HL-60/S4 (cell line): Measurements from ENCODE around the gene KIAA1671.

Experiments
- in situ Hi-C: fragments of 300-500 bp; cut with MboI; formaldehyde crosslinking; loops from 2 replicates; pipeline ENCODE4 v1.14.3; 2022; ENCODE audit warnings: low sequenced_read_pairs

Gene KIAA1671

DNA sequence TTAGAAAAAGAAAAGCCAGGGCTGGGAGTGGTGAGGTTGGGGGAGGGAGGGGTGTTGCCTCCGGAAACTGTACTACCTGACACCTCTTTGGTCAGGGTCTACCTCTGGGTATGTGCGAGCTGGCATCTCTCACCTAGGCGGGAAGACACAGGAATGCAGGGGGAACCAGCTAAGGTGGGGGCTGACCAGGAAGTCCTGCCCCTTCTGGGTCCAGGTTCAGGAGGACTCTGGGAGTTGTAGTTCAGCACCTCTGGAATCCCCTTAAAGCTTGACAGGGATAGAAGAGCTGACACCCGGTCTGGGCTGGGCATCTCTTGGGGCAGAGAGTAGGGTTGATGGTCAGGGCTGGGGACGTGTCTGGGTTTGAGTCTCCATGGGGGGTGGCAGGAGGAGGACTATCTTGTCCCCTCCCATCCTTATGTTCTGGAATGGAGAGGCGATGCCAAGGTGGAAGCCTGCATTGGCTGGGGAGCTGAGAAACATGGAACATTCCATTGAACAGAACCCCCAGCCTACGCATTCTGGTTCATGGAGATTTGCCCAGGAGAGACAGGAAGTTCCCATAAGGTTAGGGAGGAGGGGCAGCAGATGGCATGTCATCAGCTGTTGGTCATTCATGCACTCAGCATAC is 2.1 kb upstream of the KIAA1671 start:
- in situ Hi-C loops: no loop called here

DNA sequence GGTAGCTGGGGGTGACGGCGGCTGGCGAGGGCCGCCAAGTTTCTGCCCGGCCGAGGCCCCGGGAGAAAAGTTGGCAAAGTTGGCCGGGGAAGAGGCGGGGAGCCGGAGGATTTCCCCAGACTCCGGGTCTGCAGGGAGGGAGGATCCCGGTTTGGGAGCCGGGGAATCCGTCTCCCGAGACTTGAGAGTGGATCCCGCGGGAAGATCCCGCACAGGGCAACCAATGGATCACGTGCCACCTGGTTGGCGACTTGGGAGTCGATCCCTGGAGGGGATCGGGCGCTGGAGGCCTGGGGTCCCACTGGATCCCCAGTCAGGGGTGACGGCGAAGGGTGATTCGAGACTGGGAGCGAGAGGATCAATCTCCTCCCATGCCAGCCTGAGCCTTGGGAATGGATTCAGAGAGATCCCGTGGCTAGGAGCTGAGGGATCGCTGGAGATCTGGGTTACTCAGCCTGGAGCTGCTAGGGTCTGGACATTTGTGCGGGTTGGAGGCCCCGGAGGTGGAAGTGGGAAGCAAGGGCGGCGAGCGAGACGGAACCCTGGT is 394 bp downstream of the KIAA1671 start:
- in situ Hi-C loops: no loop called here

DNA sequence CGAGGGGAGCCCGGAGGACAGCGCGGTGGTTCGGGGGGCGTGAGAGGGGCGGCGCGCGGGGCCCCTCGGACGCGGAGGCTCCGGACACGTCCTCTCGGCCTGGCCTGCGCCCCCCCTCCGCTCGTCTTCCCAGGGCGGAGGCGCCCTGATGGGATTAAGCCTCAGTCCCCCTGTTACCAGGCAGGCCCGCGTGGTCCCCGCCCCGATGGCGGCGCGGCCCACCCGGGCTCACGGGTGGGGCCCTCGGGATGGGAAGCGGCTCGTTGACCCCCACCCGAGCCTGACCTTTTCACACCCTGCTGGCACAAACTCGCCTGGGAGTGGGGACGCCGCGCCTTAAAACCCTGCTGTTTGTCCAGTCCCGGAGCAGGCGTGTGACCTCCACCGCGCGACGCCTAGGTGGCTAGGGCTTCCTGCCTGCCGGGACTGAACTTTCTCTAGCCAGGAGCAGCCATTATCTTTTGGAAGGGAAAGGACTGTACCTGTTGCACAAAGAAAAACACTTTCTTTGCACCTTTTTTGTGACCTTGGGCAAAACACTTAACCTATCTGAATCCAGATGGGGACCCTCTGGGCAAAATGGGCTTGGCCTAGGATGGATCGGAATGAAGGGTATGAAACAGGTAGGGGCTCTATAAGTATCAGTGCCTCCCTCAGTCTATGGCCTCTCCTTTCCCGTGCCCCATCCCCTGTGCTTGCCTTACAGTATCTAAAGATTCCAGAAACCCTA is 1.0 kb downstream of the KIAA1671 start:
- in situ Hi-C loops: no loop called here

DNA sequence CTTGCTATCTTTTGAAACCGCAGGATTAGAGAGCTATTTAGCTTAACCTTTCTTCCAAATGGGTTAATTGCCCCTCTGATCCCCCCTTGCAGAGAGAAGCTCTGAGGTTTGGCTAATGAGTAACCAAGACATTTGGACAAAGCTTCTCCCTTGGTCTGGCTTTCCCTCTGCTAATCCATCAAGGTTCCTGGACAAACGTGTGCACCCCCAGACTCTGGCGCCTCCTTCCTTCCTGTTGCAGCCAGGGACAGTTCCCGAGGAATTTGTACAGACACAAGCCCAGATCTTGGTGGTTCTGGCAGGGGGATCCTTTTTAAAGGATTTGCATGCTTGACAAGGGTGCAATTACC is 1.6 kb downstream of the KIAA1671 start:
- in situ Hi-C loops: no loop called here

DNA sequence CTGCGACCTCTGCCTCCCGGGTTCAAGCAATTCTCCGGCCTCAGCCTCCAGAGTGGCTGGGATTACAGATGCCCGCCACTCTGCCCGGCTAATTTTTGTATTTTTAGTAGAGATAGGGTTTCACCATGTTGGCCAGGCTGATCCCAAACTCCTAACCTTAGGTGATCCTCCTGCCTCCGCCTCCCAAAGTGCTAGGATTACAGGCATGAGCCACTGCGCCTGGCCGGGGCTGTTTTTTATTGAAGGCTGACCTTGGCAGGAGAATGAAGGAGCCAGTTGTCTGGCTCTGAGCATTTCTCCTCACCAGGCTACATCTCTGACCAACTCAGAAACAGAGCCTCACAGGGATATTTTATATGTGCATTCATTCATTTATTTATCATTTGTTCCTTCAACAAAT is 2.3 kb downstream of the KIAA1671 start:
- in situ Hi-C loops: no loop called here

DNA sequence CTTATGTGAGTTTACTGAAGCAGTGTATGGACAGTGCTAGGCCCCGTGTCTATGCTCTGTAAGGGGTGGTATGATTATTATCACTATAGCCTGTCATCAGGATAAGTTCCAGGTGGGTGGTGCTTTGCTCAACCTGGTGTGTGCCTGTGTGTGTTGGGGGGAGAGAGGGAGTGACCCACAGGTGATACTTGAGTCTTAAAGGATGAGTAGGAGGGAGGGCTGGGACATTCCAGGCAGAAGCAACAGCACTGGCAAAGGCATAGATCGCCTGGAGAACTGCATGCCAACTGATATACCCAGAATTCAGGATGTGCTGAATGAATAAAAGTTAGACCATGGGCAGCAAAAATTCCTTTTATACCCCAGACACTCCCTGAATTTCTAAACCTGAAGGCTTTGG is 4.5 kb downstream of the KIAA1671 start:
- in situ Hi-C loops: no loop called here

DNA sequence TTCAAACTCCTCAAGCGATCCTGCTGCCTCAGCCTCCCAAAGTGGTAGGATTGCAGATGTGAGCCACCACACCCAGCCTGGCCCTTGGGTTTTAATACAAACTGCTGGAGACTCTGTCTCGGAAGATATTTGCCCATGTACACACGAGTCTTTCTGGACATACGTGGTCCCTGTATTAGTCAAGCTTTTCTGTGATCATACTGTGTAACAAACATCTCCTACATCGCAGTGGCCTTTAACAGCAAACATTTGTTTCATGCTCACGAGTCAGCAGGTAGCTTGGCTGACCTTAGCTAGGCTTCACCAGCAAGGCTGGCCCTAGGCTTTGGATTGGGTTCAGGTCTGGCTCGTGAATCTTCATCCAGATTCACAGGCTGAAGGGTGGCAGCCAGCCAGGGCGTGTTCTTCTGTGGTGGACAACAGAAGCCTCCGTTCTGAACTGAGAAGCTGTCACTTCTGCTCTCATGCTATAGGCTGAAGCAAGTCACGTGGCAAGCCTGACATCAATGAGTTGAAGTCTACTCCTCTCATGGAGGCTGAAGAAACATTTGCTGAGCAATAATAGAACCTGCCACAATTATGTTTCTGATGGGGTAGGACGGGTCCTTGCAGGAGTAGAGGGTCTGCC is 8.8 kb downstream of the KIAA1671 start:
- in situ Hi-C loops: no loop called here

DNA sequence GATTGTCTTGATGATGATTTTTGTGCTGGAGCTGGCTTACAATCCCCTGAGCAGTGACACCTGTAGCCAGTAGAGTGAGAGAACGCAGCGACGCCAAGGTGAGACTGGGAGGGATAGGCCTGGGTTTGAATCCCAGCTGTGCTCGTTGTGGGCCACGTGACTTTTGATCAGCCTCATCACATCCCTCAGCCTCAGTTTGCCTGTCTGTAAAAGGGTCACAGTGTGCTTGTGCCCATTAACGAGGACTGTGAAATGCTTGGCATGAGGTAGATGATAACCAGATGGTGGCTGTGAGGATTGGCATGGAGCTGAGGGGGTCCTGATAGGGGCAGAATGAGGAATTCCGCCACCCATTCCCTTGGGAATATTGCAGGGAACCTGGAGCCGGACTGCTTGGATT is 9.6 kb downstream of the KIAA1671 start:
- in situ Hi-C loops: no loop called here

DNA sequence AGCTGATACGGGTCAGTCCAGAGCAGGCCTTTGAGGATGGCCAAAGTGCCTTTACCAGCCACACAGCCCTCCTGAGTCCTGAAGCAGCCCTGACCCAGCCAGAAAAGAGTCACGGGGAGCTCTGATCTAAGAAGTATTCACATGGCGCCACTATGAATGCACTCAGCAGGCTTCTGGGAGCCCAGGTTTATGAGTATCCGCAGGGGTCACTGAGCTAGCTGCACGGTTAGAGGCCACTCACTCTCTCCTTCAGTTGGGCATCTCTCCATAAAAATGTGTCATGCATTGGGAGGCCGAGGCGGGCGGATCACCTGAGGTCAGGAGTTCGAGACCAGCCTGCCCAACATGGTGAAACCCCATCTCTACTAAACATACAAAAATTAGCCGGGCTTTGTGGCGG is 10.3 kb downstream of the KIAA1671 start:
- in situ Hi-C loops: no loop called here

DNA sequence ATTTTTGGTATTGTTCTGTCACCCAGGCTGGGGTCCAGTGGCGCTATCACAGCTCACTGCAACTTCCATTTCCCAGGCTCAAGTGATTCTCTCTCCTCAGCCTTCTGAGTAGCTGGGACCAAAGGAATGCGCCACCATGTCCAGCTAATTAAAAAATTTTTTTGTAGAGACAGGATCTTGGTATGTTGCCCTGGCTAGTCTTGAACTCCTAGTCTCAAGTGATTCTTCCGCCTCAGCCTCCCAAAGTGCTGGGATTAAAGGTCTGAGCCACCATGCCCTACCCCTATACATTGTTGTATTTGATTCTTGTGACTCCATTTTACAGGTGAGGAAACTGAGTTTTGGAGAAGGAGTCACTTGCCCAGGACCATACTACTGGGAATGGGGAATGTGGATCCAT is 11.9 kb downstream of the KIAA1671 start:
- in situ Hi-C loops: no loop called here

DNA sequence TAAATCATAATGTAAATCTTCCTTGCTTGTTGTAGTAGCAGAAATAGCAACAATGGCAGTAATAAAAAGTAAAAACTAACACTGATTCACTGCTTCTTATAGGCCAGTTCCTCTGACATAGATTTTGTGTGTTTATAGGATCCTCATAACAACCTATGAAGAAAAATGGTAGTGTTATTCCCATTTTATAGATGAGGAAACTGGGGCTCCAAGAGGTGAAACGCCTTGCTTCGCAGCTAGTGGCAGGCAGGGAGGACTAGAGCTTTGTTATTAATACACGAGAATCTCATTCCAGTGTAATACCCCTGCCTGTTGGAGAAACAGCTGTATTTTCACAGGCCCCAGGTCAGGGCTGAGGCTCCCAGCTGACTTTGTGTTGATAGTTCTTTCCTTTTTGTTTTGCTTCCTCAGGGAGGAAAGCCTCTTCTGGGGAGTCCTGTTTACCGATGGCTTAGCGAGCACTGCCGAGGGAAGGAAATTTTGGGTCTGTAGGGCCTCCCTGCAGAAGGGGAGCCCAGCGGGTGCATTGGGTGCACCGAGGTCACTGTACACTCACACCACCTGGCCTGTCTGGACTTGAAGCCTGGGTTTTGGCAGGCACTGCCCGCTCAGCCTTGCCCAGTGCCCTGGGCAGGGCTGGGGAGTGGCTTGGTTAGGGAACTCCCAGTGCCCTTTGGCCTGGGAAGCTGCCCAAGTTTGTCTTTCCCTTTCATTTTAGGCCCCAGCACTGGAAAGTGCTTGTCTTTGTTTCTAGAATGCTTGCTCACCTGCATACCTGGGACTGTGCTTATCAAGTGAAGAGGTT is 13.5 kb downstream of the KIAA1671 start:
- in situ Hi-C loops: no loop called here

DNA sequence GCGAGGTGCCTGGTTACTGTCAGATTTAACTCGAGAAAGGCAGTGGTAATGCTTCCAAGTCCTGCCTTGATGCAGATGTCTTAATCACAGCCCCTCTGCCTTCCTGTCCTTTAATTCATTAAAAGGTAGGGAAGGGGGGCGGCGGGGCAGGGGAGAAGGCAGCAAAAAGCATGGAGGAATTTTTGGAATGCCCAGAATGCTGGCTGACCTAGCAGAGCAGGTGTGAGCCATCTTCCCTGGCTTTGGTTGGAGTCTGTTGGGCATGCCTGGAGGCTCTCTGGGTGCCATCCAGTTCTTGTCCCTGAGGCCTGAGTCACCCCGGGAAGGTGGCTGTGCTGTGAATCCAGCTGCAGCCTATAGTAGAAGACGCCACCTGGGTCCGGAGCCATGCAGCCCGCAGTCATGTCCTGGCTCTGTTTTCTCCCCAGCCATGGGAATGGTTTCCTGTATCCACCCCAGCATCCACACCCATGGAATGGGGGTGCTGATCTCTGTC is 15.6 kb downstream of the KIAA1671 start:
- in situ Hi-C loops: no loop called here

DNA sequence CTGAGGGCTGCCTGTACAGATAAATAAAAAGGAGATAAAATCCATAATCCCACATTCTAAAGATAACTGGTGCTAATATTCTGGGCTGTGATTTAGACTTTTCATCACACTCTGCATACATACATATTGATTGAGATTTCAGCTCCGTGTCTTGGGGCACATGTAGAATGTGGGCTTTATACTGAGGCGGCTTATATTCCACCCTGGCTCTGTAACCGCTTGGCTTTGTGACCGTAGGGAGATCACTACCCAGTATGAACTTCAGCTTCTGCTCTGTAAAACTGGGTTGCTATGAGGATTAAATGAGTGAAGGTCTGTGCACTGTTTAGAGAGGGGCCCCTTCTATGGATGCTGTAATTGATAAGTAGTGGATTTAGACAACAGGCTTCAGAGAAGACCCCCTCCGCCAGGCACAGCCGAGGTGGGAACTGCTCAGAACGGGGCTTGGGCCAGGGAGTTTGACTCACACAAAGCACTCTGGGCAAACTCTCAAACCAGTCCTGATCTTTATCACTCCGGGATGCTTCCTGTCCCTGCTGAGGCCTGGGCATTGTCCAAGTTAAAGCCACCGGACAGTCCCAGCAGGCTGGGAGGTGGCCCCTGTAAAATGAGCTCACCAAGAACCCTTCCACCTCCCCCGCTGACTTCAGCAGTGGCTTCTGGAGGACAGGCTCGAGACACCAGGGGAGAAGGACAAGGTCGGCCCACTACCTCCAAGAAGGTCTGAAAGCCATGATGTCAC is 17.2 kb downstream of the KIAA1671 start:
- in situ Hi-C loops: no loop called here

DNA sequence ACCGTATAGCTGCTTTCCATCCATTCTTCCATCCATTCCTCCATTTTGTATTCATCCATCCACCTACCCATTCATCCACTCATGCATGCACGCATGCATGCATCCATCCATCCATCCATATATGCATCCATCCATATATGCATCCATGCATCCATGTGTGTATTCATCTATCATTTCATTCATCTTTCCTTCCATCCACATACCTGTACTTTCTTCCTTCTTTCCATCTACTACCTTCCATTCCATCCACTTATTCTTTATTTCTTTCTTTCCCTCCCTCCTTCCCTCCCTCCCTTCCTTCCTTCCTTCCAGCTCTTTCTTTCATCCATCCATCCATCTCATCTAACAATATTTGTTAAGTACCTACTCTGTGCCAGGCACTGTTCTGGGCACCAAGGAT is 19.9 kb downstream of the KIAA1671 start:
- in situ Hi-C loops: no loop called here

DNA sequence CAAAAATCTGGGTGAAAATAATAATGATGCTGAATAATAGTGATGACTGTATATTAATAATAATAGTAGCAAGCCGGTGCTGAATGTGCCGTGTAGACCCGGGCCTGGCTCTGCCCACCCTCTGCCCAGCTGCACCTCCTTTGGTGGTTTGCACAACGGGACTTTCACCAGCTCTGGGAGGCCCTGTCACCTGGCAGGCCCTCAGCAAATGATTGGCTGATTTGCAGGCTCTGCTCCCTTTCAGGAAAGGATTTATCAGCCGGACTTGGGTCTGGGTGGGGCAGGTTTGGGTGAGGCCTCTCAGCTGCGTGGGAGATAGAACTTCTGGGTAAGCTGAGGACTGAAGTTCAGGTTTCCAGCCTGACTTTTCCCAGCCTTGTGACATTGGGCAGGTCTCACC is 21.4 kb downstream of the KIAA1671 start:
- in situ Hi-C loops: no loop called here

DNA sequence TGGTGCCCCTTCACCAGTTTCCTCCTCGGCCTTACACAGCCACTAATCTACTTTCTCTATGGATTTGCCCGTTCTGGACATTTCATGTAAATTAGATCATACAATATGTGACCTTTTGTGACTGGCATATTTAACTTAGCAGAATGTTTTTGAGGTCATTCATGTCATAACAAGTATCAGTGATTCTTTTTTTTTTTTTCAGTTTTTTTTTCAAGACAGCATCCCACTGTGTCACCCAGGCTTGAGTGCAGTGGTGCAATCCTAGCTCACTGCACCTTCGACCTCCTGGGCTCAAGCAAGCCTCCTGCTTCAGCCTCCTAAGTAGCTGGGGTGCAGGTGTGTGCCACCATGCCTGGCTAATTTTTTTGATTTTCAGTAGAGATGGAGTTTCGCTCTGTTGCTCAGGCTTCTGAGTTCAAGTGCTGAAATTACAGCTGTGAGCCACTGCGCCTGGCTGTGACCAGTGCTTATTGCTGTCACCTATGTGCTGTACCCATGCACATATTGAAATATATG is 22.7 kb downstream of the KIAA1671 start:
- in situ Hi-C loops: no loop called here

DNA sequence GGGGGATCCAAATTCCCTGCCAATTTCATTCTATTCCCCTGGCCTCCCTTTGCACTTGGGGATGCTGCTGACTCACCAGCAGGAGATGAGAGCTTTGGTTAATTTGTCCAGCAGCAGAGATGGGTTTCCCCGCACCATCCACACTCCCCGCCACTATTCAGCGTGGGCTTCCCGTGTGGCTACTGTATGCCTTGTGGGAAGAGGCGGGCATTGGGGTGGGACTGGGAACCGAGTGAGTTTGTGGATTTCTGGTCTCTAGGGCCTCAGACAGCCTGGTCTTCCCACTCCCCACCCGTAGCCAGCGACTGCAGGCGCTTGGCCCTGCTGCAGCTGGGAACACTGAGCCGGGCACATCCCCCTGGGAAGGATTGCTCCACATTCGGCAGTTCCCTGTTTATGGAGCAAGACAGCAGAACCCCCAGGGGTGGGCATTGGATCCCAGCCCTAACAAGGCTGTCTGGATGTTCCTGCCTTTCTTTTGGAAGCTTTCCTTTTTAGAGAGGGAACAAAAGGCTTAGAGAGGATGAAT is 23.4 kb downstream of the KIAA1671 start:
- in situ Hi-C loops: no loop called here

DNA sequence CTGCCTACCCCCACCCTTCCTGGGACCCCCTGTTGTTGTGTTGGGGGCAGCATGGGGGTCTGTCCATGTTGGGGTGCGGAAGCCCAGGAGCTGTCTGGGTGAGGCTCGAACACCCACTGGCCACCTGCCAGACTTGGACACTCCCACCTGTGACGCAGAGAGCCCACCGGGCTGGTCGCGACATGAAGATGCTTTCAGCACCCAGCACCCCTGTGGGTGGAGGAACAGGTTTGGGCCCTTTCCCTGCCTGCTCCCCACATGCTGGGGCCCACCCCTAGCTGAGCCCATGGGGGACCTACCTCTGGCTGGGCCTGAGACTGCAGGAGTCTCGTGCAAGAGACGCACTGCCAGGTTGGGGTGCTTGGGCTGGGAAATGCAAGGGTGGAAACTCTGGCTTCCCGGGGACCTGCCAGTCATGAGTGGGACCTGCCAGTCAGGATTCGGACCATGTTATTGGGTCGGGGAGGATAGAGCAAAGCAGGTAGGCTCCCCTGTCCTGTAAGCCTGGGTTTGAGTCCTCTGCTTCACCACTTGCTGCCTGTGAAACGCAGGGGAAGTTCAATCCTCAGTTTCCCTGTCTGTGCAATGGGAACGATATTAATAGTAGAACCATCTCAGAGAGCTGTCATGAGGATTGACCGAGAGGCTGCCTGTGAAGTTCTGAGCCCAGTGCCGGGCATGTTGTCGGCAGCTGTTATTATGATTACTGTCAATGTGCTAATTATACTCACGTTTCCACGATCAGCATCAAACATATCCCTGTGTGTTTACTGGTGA is 24.1 kb downstream of the KIAA1671 start:
- in situ Hi-C loops: no loop called here
